ENCODE results near the gene RPS21.

DNA sequence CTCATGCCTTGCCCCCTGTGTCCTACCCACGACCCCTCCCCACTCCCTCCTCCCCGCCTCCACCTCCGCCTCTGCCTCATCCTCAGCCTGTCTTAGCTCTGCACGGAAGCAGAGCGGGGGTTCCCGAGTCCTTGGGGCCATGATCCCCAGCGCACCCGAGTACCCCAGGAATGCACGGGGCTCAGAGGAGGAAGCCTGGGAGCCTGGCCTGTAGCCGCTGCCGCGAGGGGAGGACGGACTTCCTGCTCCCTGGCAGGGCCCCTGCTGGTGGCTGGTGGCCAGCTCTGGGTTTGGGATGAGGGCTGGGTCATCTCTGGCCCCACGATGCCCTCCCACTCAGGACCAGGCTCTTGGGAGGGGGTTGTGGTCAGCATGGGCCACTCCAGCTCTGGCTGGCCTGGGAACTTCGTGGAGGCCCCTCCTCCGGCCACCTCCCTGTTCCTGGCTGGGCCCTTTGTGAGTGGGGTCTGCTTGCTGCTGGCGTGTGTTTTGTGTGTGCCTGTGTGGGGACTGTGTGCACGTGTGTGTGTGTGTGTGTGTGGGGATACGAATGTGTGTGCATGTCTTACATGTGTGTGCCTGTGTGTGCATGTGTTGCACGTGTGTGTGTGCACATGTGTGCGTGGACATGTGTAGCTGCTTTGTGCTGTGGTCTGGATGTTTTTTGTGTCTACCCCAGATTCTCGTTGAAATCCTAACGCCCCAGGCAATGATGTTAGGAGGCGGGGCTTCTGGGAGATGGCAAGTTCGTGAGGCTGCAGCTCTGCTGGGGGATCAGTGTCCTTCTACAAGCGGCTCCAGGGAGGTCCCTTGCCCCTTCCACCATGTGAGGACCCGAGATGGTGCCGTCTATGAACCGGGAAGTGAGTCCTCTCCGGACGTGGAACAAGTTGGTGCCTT, 41.7 kb downstream of the RPS21 start:
- no peak for TF ChIP-seq TAF1 (conservative IDR thresholded peaks at IDR 0.05)
- TF ChIP-seq, protein P1, sequence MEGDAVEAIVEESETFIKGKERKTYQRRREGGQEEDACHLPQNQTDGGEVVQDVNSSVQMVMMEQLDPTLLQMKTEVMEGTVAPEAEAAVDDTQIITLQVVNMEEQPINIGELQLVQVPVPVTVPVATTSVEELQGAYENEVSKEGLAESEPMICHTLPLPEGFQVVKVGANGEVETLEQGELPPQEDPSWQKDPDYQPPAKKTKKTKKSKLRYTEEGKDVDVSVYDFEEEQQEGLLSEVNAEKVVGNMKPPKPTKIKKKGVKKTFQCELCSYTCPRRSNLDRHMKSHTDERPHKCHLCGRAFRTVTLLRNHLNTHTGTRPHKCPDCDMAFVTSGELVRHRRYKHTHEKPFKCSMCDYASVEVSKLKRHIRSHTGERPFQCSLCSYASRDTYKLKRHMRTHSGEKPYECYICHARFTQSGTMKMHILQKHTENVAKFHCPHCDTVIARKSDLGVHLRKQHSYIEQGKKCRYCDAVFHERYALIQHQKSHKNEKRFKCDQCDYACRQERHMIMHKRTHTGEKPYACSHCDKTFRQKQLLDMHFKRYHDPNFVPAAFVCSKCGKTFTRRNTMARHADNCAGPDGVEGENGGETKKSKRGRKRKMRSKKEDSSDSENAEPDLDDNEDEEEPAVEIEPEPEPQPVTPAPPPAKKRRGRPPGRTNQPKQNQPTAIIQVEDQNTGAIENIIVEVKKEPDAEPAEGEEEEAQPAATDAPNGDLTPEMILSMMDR (IDR thresholded peaks at IDR 0.05; ENCODE audit: low read depth, low read length, missing input control), result no peak
- TF ChIP-seq, protein P2, sequence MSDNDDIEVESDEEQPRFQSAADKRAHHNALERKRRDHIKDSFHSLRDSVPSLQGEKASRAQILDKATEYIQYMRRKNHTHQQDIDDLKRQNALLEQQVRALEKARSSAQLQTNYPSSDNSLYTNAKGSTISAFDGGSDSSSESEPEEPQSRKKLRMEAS (IDR thresholded peaks at IDR 0.05), result no peak
- TF ChIP-seq SP1 (IDR thresholded peaks at IDR 0.05), result no peak
- TF ChIP-seq, protein P3, sequence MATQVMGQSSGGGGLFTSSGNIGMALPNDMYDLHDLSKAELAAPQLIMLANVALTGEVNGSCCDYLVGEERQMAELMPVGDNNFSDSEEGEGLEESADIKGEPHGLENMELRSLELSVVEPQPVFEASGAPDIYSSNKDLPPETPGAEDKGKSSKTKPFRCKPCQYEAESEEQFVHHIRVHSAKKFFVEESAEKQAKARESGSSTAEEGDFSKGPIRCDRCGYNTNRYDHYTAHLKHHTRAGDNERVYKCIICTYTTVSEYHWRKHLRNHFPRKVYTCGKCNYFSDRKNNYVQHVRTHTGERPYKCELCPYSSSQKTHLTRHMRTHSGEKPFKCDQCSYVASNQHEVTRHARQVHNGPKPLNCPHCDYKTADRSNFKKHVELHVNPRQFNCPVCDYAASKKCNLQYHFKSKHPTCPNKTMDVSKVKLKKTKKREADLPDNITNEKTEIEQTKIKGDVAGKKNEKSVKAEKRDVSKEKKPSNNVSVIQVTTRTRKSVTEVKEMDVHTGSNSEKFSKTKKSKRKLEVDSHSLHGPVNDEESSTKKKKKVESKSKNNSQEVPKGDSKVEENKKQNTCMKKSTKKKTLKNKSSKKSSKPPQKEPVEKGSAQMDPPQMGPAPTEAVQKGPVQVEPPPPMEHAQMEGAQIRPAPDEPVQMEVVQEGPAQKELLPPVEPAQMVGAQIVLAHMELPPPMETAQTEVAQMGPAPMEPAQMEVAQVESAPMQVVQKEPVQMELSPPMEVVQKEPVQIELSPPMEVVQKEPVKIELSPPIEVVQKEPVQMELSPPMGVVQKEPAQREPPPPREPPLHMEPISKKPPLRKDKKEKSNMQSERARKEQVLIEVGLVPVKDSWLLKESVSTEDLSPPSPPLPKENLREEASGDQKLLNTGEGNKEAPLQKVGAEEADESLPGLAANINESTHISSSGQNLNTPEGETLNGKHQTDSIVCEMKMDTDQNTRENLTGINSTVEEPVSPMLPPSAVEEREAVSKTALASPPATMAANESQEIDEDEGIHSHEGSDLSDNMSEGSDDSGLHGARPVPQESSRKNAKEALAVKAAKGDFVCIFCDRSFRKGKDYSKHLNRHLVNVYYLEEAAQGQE (IDR thresholded peaks at IDR 0.05), result no peak
- no peak for TF ChIP-seq YY1 (IDR thresholded peaks at IDR 0.05)
- TF ChIP-seq, protein P4, sequence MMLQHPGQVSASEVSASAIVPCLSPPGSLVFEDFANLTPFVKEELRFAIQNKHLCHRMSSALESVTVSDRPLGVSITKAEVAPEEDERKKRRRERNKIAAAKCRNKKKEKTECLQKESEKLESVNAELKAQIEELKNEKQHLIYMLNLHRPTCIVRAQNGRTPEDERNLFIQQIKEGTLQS (IDR thresholded peaks at IDR 0.05), result no peak
- no peak for TF ChIP-seq FOXA1 (IDR thresholded peaks at IDR 0.05)
- TF ChIP-seq ZBTB33 (IDR thresholded peaks at IDR 0.05), result no peak
- no peak for TF ChIP-seq HNF4G (IDR thresholded peaks at IDR 0.05)
- TF ChIP-seq RXRA (IDR thresholded peaks at IDR 0.05), result no peak
- no peak for TF ChIP-seq FOXA2 (IDR thresholded peaks at IDR 0.05)
- no peak for TF ChIP-seq HNF4A (conservative IDR thresholded peaks at IDR 0.05)

Measured in liver (tissue), 3 donors.